CD4-positive, alpha-beta memory T cell (primary cell): ENCODE results near the gene CHD9. TPM values are rescaled to one million over a fixed set of nuclear protein-coding genes. Genes with fewer than 3 reads are reported as not detected.

ENCODE experiments used
- CTCF ChIA-PET: fragments of 350-600 bp; sonication (Branson Sonifier 250); formaldehyde crosslinking; loops from one replicate; lab custom pipeline; 2021; ENCODE audit warnings: inconsistent platforms; ENCODE audit not compliant: partially characterized antibody; lab: Charles Lee
- POLR2A ChIA-PET: fragments of 350-600 bp; sonication (Branson Sonifier 250); formaldehyde crosslinking; loops from one replicate; lab custom pipeline; 2021; ENCODE audit not compliant: partially characterized antibody; lab: Charles Lee
- DNase-seq, 5 donors: peaks; one replicate each; pipeline versions ENCODE4 v3.0.0 to v3.0.0-alpha.2; 2020 to 2022; ENCODE audit warnings: mixed read lengths in 1 of 5
- H3K27ac ChIP-seq: one replicate; pipeline ENCODE4 v1.7.0; 2013; ENCODE audit warnings: low read depth, low read length
- H3K27me3 ChIP-seq: 2 replicates; pipeline ENCODE4 v1.7.0; 2013; ENCODE audit warnings: mild to moderate bottlenecking, low read length, moderate library complexity; ENCODE audit not compliant: insufficient read depth
- H3K36me3 ChIP-seq: 2 replicates; pipeline ENCODE4 v1.7.0; 2013; ENCODE audit warnings: mild to moderate bottlenecking, low read length, moderate library complexity; ENCODE audit not compliant: insufficient read depth
- H3K4me1 ChIP-seq: 2 replicates; pipeline ENCODE4 v1.7.0; 2013; ENCODE audit warnings: mild to moderate bottlenecking, low read length, moderate library complexity; ENCODE audit not compliant: insufficient read depth
- H3K4me3 ChIP-seq, 2 donors: one replicate each; pipeline ENCODE4 v1.7.0; 2013; ENCODE audit warnings: low read length in 2 of 2, mild to moderate bottlenecking in 1 of 2
- H3K9me3 ChIP-seq, 2 donors: one replicate each; pipeline ENCODE4 v1.7.0; 2013; ENCODE audit warnings: low read length in 2 of 2, control low read depth in 1 of 2; ENCODE audit not compliant: control insufficient read depth in 1 of 2
- H3K27ac Mint-ChIP-seq, 7 donors: one replicate each; pipeline ENCODE4 v1.8.0; 2020 to 2021; ENCODE audit warnings: mixed read lengths in 7 of 7, mild to moderate bottlenecking in 6 of 7, inconsistent platforms in 3 of 7, moderate library complexity in 3 of 7
- H3K27me3 Mint-ChIP-seq, 2 donors: one replicate each; pipeline ENCODE4 v1.8.0; 2020 to 2021; ENCODE audit warnings: mixed read lengths in 2 of 2
- H3K36me3 Mint-ChIP-seq, 2 donors: one replicate each; pipeline ENCODE4 v1.8.0; 2020 to 2021; ENCODE audit warnings: mixed read lengths in 2 of 2, inconsistent platforms in 1 of 2, mild to moderate bottlenecking in 1 of 2
- H3K4me1 Mint-ChIP-seq, 4 donors: one replicate each; pipeline ENCODE4 v1.8.0; 2020 to 2021; ENCODE audit warnings: mixed read lengths in 4 of 4, mild to moderate bottlenecking in 1 of 4
- H3K4me3 Mint-ChIP-seq, 8 donors: one replicate each; pipeline ENCODE4 v1.8.0; 2020 to 2021; ENCODE audit warnings: mixed read lengths in 8 of 8, mild to moderate bottlenecking in 7 of 8, moderate library complexity in 6 of 8, inconsistent platforms in 3 of 8
- H3K9me3 Mint-ChIP-seq, 8 donors: one replicate each; pipeline ENCODE4 v1.8.0; 2020 to 2021; ENCODE audit warnings: mixed read lengths in 8 of 8, mild to moderate bottlenecking in 5 of 8, inconsistent platforms in 3 of 8, moderate library complexity in 1 of 8
- intact Hi-C: fragments of 100-400 bp; cut with micrococcal nuclease; formaldehyde crosslinking; loops from one replicate; pipeline ENCODE4 v1.15.1; 2023
- polyA plus RNA-seq, 2 donors: library from polyadenylated mRNA; unstranded; fragments of 300-500 nt; fragmentation: Illumina TruSeq; gene quantifications; one replicate each; pipeline ENCODE4 v1.2.3, GENCODE V29; 2021
- total RNA-seq, 2 experiments: library from RNA; stranded (reverse); gene quantifications; one replicate each; pipeline ENCODE4 v1.2.3, GENCODE V29; 2021

The CHD9 gene
- total and polyA plus RNA-seq, 4 experiments from 2014 or later: 22.9 to 49.7 (median 39.5) TPM

- Mint-ChIP-seq H3K4me3 (no peak overlapping the region), H3K27me3 (no peaks in the 10 kb centered on the region), H3K27ac (peak overlapping the region in 2 of 7 donors; percentile 13 to 19), H3K36me3 (no peaks in the 10 kb centered on the region), H3K9me3 (no peaks in the 10 kb centered on the region), H3K4me1 (peaks cover 22 to 52% (median 41%) of the 10 kb centered on the region in 4 donors)
- no peak overlapping the region for H3K27ac ChIP-seq
- peaks cover 45% of the 10 kb centered on the region for H3K4me1 ChIP-seq
- intact Hi-C loops: no loop called here
- no peaks in the 10 kb centered on the region for H3K27me3 ChIP-seq
- H3K36me3 ChIP-seq: no peaks in the 10 kb centered on the region
- ChIA-PET POLR2A (no interaction called here), CTCF (interaction anchor here (2.1 kb wide), 1 partner anchor 9 kb away, joined by 7 read pairs; the partner anchor contains the start of gene CHD9)
- H3K9me3 ChIP-seq: no peaks in the 10 kb centered on the region
- H3K4me3 ChIP-seq: no peak overlapping the region
- no peak for DNase-seq
Measured at GRCh38 chr16:53064081-53064578, 9.3 kb downstream of the CHD9 start.

- ChIA-PET POLR2A (no interaction called here), CTCF (interaction anchor here (0.9 to 1.0 kb wide), 2 partner anchors 9 to 14 kb away, joined by 3 to 4 read pairs; no protein-coding TSS in a partner anchor)
- intact Hi-C loops: no loop called here
- no peaks in the 10 kb centered on the region for H3K27me3 ChIP-seq
- H3K36me3 Mint-ChIP-seq: no peaks in the 10 kb centered on the region
- DNase-seq: no peak
- no peak overlapping the region for H3K4me3 ChIP-seq
- peaks cover 53% of the 10 kb centered on the region for H3K4me1 ChIP-seq
- peak overlapping the region in 3 of 7 donors; percentile 22 to 75 (median 36) for H3K27ac Mint-ChIP-seq
- no peaks in the 10 kb centered on the region for H3K9me3 Mint-ChIP-seq
- H3K36me3 ChIP-seq: no peaks in the 10 kb centered on the region
- no peak overlapping the region for H3K27ac ChIP-seq
- no peaks in the 10 kb centered on the region for H3K9me3 ChIP-seq
- peaks cover 32 to 66% (median 52%) of the 10 kb centered on the region in 4 donors for H3K4me1 Mint-ChIP-seq
- H3K4me3 Mint-ChIP-seq: no peak overlapping the region
- no peaks in the 10 kb centered on the region for H3K27me3 Mint-ChIP-seq
Measured at GRCh38 chr16:53065461-53066061, 10.8 kb downstream of the CHD9 start.

- no peaks in the 10 kb centered on the region for H3K27me3 Mint-ChIP-seq
- H3K4me1 ChIP-seq: peaks cover 42% of the 10 kb centered on the region
- peaks cover 25 to 64% (median 46%) of the 10 kb centered on the region in 4 donors for H3K4me1 Mint-ChIP-seq
- H3K36me3 Mint-ChIP-seq: no peaks in the 10 kb centered on the region
- H3K9me3 ChIP-seq: no peaks in the 10 kb centered on the region
- H3K27ac Mint-ChIP-seq: peak overlapping the region in 2 of 7 donors; percentile 25 to 63
- H3K4me3 Mint-ChIP-seq: peak overlapping the region in 5 of 8 donors; percentile 19 to 53 (median 31)
- no peaks in the 10 kb centered on the region for H3K36me3 ChIP-seq
- no peak overlapping the region for H3K27ac ChIP-seq
- ChIA-PET CTCF (interaction anchor here (1.0 to 1.1 kb wide), 3 partner anchors 16 to 92 kb away, joined by 3 to 4 read pairs (median 4); no protein-coding TSS in a partner anchor), POLR2A (interaction anchor here (0.6 to 1.8 kb wide), 2 partner anchors 9 to 31 kb away, joined by 3 to 8 read pairs; no protein-coding TSS in a partner anchor)
- H3K4me3 ChIP-seq: no peak overlapping the region
- no peaks in the 10 kb centered on the region for H3K27me3 ChIP-seq
- intact Hi-C loops: no loop called here
- no peaks in the 10 kb centered on the region for H3K9me3 Mint-ChIP-seq
- no peak for DNase-seq
Measured at GRCh38 chr16:53067675-53068074, 12.9 kb downstream of the CHD9 start.

- no peak overlapping the region for H3K4me3 ChIP-seq
- Mint-ChIP-seq H3K27me3 (no peaks in the 10 kb centered on the region), H3K27ac (peak overlapping the region; percentile 31 to 85 (median 78)), H3K4me3 (peak overlapping the region; percentile 22 to 86 (median 74)), H3K36me3 (no peaks in the 10 kb centered on the region), H3K4me1 (peaks cover 25 to 64% (median 46%) of the 10 kb centered on the region in 4 donors), H3K9me3 (no peaks in the 10 kb centered on the region)
- H3K27me3 ChIP-seq: no peaks in the 10 kb centered on the region
- H3K9me3 ChIP-seq: no peaks in the 10 kb centered on the region
- peaks cover 42% of the 10 kb centered on the region for H3K4me1 ChIP-seq
- no peaks in the 10 kb centered on the region for H3K36me3 ChIP-seq
- CTCF ChIA-PET: interaction anchor here (0.8 to 1.5 kb wide), 5 partner anchors 11 to 92 kb away, joined by 3 to 4 read pairs (median 3); partner anchors contain the start of gene CHD9
- no peak overlapping the region for H3K27ac ChIP-seq
- intact Hi-C loops: no loop called here
- POLR2A ChIA-PET: interaction anchor here (0.6 to 1.8 kb wide), 2 partner anchors 10 to 31 kb away, joined by 3 to 8 read pairs; no protein-coding TSS in a partner anchor
- DNase-seq: peak in 2 of 5 donors; percentile 8 to 23
Measured at GRCh38 chr16:53068423-53068833, 13.6 kb downstream of the CHD9 start.

GRCh38 chr16:53069772-53070171 is 15.0 kb downstream of the CHD9 start:
- intact Hi-C loops: no loop called here
- Histone ChIP-seq H3K4me1 (peaks cover 42% of the 10 kb centered on the region), H3K9me3 (no peaks in the 10 kb centered on the region), H3K36me3 (no peaks in the 10 kb centered on the region), H3K27ac (no peak overlapping the region), H3K27me3 (no peaks in the 10 kb centered on the region), H3K4me3 (no peak overlapping the region)
- Mint-ChIP-seq H3K9me3 (peaks cover 0 to 5% (median 0%) of the 10 kb centered on the region in 8 donors), H3K27ac (peak overlapping the region in 2 of 7 donors; percentile 20 to 32), H3K4me3 (peak overlapping the region in 2 of 8 donors; percentile 1 to 15), H3K4me1 (peaks cover 24 to 65% (median 44%) of the 10 kb centered on the region in 4 donors), H3K36me3 (peaks cover 0 to 8% of the 10 kb centered on the region in 2 donors), H3K27me3 (no peaks in the 10 kb centered on the region)
- ChIA-PET POLR2A (no interaction called here), CTCF (no interaction called here)
- no peak for DNase-seq

GRCh38 chr16:53071748-53072301 is 17.0 kb downstream of the CHD9 start:
- H3K9me3 Mint-ChIP-seq: peaks cover 0 to 8% (median 0%) of the 10 kb centered on the region in 8 donors
- no peak overlapping the region for H3K4me3 ChIP-seq
- peaks cover 19 to 47% (median 30%) of the 10 kb centered on the region in 4 donors for H3K4me1 Mint-ChIP-seq
- H3K36me3 Mint-ChIP-seq: peaks cover 0 to 8% of the 10 kb centered on the region in 2 donors
- H3K9me3 ChIP-seq: no peaks in the 10 kb centered on the region
- no peak overlapping the region for H3K27ac ChIP-seq
- no peaks in the 10 kb centered on the region for H3K27me3 ChIP-seq
- ChIA-PET POLR2A (no interaction called here), CTCF (no interaction called here)
- peak overlapping the region in 1 of 8 donors; percentile 32 for H3K4me3 Mint-ChIP-seq
- H3K4me1 ChIP-seq: peaks cover 28% of the 10 kb centered on the region
- H3K27ac Mint-ChIP-seq: peak overlapping the region in 1 of 7 donors; percentile 44
- no peaks in the 10 kb centered on the region for H3K36me3 ChIP-seq
- intact Hi-C loops: no loop called here
- DNase-seq: no peak
- H3K27me3 Mint-ChIP-seq: no peaks in the 10 kb centered on the region

GRCh38 chr16:53073022-53073421 is 18.2 kb downstream of the CHD9 start:
- Histone ChIP-seq H3K36me3 (no peaks in the 10 kb centered on the region), H3K9me3 (no peaks in the 10 kb centered on the region), H3K4me1 (peaks cover 16% of the 10 kb centered on the region), H3K27ac (no peak overlapping the region), H3K27me3 (no peaks in the 10 kb centered on the region), H3K4me3 (no peak overlapping the region)
- no peak overlapping the region for H3K27ac Mint-ChIP-seq
- CTCF ChIA-PET: no interaction called here
- no peaks in the 10 kb centered on the region for H3K27me3 Mint-ChIP-seq
- POLR2A ChIA-PET: no interaction called here
- intact Hi-C loops: no loop called here
- DNase-seq: no peak
- H3K36me3 Mint-ChIP-seq: peaks cover 0 to 9% of the 10 kb centered on the region in 2 donors
- H3K9me3 Mint-ChIP-seq: peaks cover 0 to 9% (median 0%) of the 10 kb centered on the region in 8 donors
- H3K4me1 Mint-ChIP-seq: peaks cover 18 to 40% (median 24%) of the 10 kb centered on the region in 4 donors
- H3K4me3 Mint-ChIP-seq: no peak overlapping the region
